ENCODE data around the gene ASIC4. TPM values are rescaled to one million over a fixed set of nuclear protein-coding genes. Genes with fewer than 3 reads are reported as not detected.

Gene ASIC4
- total and polyA plus RNA-seq, 9 of the 15 experiments (the other 6 are each of a cell fraction or from before 2014, with no cell fraction given), result 0.07 to 19.2 (median 4.8) TPM

GRCh38 chr2:219520079-219520478 is 5.8 kb downstream of the ASIC4 start (continued):
- TF ChIP-seq MAZ (CRISPR knock-in tag; conservative IDR thresholded peaks at IDR 0.05 in 1 of 2, IDR thresholded peaks at IDR 0.05 in 1 of 2), result no peak
- TF ChIP-seq COPS2 (conservative IDR thresholded peaks at IDR 0.05), result no peak
- TF ChIP-seq XRCC4 (IDR thresholded peaks at IDR 0.05; ENCODE audit: extremely low read depth, insufficient read depth, insufficient read length), result no peak
- TF ChIP-seq SPI1 (IDR thresholded peaks at IDR 0.05; ENCODE audit: borderline replicate concordance, low read depth, low read length), result no peak
- TF ChIP-seq TCF7 (IDR thresholded peaks at IDR 0.05; ENCODE audit: borderline replicate concordance), result no peak
- no peak for TF ChIP-seq ETV1 (tag; conservative IDR thresholded peaks at IDR 0.05; ENCODE audit: low read depth)
- no peak for TF ChIP-seq NCOA4 (IDR thresholded peaks at IDR 0.05; ENCODE audit: partially characterized antibody)
- TF ChIP-seq DACH1 (IDR thresholded peaks at IDR 0.05; ENCODE audit: partially characterized antibody), result peak; percentile 57
- TF ChIP-seq E2F4 (CRISPR knock-in tag; IDR thresholded peaks at IDR 0.05; ENCODE audit: low read depth), result no peak
- TF ChIP-seq NELFE (IDR thresholded peaks at IDR 0.05; ENCODE audit: insufficient read depth, insufficient read length), result no peak
- TF ChIP-seq ARID1B (IDR thresholded peaks at IDR 0.05), result no peak; the same call in 1 of the 2 replicates
- TF ChIP-seq MBD2 (IDR thresholded peaks at IDR 0.05; ENCODE audit: borderline replicate concordance, low read depth), result no peak
- no peak for TF ChIP-seq ZFP1 (CRISPR knock-in tag; IDR thresholded peaks at IDR 0.05)
- TF ChIP-seq, protein P1, sequence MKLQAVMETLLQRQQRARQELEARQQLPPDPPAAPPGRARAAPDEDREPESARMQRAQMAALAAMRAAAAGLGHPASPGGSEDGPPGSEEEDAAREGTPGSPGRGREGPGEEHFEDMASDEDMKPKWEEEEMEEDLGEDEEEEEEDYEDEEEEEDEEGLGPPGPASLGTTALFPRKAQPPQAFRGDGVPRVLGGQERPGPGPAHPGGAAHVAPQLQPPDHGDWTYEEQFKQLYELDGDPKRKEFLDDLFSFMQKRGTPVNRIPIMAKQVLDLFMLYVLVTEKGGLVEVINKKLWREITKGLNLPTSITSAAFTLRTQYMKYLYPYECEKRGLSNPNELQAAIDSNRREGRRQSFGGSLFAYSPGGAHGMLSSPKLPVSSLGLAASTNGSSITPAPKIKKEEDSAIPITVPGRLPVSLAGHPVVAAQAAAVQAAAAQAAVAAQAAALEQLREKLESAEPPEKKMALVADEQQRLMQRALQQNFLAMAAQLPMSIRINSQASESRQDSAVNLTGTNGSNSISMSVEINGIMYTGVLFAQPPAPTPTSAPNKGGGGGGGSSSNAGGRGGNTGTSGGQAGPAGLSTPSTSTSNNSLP (IDR thresholded peaks at IDR 0.05; ENCODE audit: borderline replicate concordance, low read depth, low read length), result no peak
- no peak for TF ChIP-seq ZNF408 (CRISPR knock-in tag; IDR thresholded peaks at IDR 0.05; ENCODE audit: low read depth)
- no peak for TF ChIP-seq GTF2F1 (IDR thresholded peaks at IDR 0.05; ENCODE audit: low read depth, low read length)
- TF ChIP-seq FOXM1 (IDR thresholded peaks at IDR 0.05; ENCODE audit: low read depth), result no peak
- TF ChIP-seq FOXM1 (CRISPR knock-in tag; IDR thresholded peaks at IDR 0.05; ENCODE audit: low read depth), result no peak
- TF ChIP-seq SAFB2 (IDR thresholded peaks at IDR 0.05; ENCODE audit: borderline replicate concordance, low read depth, low read length, severe bottlenecking), result no peak
- TF ChIP-seq NFXL1 (CRISPR knock-in tag; IDR thresholded peaks at IDR 0.05), result no peak
- no peak for TF ChIP-seq CEBPZ (IDR thresholded peaks at IDR 0.05; ENCODE audit: borderline replicate concordance, low read depth, low read length)
- no peak for TF ChIP-seq PCBP1 (IDR thresholded peaks at IDR 0.05; ENCODE audit: low read depth, low read length, poor library complexity, severe bottlenecking)
- TF ChIP-seq RBM34 (IDR thresholded peaks at IDR 0.05; ENCODE audit: borderline replicate concordance, insufficient read depth, low read length), result no peak
- no peak for TF ChIP-seq HNRNPH1 (optimal IDR thresholded peaks at IDR 0.05; ENCODE audit: low read depth, low read length)

All from K562 (cell line).